H9 (cell line): Measurements from ENCODE around the gene DCAF4. TPM values are rescaled to one million over a fixed set of nuclear protein-coding genes. Genes with fewer than 3 reads are reported as not detected.

Source experiments
- DNase-seq: peaks from one replicate; pipeline ENCODE4 v3.0.0-alpha.2; 2017
- H2AFZ ChIP-seq: one replicate; pipeline ENCODE4 v1.6.1; 2013; ENCODE audit warnings: mild to moderate bottlenecking, low read length, control low read depth, moderate library complexity
- H2AK5ac ChIP-seq: 2 replicates; pipeline ENCODE4 v1.6.1; 2013; ENCODE audit warnings: low read length, control low read depth, mixed read lengths; ENCODE audit not compliant: insufficient read length
- H2BK120ac ChIP-seq: one replicate; pipeline ENCODE4 v1.6.1; 2013; ENCODE audit warnings: low read depth, mild to moderate bottlenecking, low read length, control low read depth, inconsistent platforms; ENCODE audit not compliant: poor library complexity, severe bottlenecking
- H2BK12ac ChIP-seq: 2 replicates; pipeline ENCODE4 v1.6.1; 2013; ENCODE audit warnings: low read length, control low read depth, mixed read lengths, low read depth; ENCODE audit not compliant: insufficient read length
- H2BK15ac ChIP-seq: 2 replicates; pipeline ENCODE4 v1.6.1; 2013; ENCODE audit warnings: low read depth, low read length, control low read depth
- H2BK20ac ChIP-seq: one replicate; pipeline ENCODE4 v1.6.1; 2013; ENCODE audit warnings: low read depth, mild to moderate bottlenecking, low read length, control low read depth, inconsistent platforms; ENCODE audit not compliant: poor library complexity, severe bottlenecking
- H2BK5ac ChIP-seq: 2 replicates; pipeline ENCODE4 v1.6.1; 2013; ENCODE audit warnings: low read length, control low read depth, mixed read lengths; ENCODE audit not compliant: insufficient read length
- H3K14ac ChIP-seq: 2 replicates; pipeline ENCODE4 v1.6.1; 2013; ENCODE audit warnings: low read length, control low read depth; ENCODE audit not compliant: insufficient read depth
- H3K18ac ChIP-seq: 2 replicates; pipeline ENCODE4 v1.6.1; 2013; ENCODE audit warnings: low read depth, mild to moderate bottlenecking, mixed read lengths, low read length, control low read depth; ENCODE audit not compliant: insufficient read length
- H3K23ac ChIP-seq: 2 replicates; pipeline ENCODE4 v1.6.1; 2013; ENCODE audit warnings: low read length, control low read depth, mixed read lengths, low read depth; ENCODE audit not compliant: insufficient read length
- H3K23me2 ChIP-seq: 2 replicates; pipeline ENCODE4 v1.6.1; 2013; ENCODE audit warnings: low read depth, mild to moderate bottlenecking, mixed read lengths, low read length, control low read depth; ENCODE audit not compliant: insufficient read length, poor library complexity, severe bottlenecking
- H3K27ac ChIP-seq: 2 replicates; pipeline ENCODE4 v1.5.1; 2013; ENCODE audit warnings: low read length, control low read depth, mixed read lengths, low read depth; ENCODE audit not compliant: insufficient read length
- H3K27me3 ChIP-seq: 2 replicates; pipeline ENCODE4 v1.6.1; 2013; ENCODE audit warnings: low read length, control low read depth, inconsistent platforms; ENCODE audit not compliant: insufficient read depth
- H3K4ac ChIP-seq: 2 replicates; pipeline ENCODE4 v1.6.1; 2013; ENCODE audit warnings: low read depth, mild to moderate bottlenecking, control low read depth, inconsistent platforms, low read length, moderate library complexity
- H3K4me1 ChIP-seq: 2 replicates; pipeline ENCODE4 v1.6.1; 2013; ENCODE audit warnings: low read length, control low read depth, inconsistent platforms; ENCODE audit not compliant: insufficient read depth
- H3K4me2 ChIP-seq: 2 replicates; pipeline ENCODE4 v1.6.1; 2013; ENCODE audit warnings: low read length, control low read depth, mixed read lengths; ENCODE audit not compliant: insufficient read length, insufficient read depth
- H3K56ac ChIP-seq: 2 replicates; pipeline ENCODE4 v1.6.1; 2013; ENCODE audit warnings: low read depth, mild to moderate bottlenecking, mixed read lengths, low read length, control low read depth; ENCODE audit not compliant: insufficient read length
- H3K79me1 ChIP-seq: 2 replicates; pipeline ENCODE4 v1.6.1; 2013; ENCODE audit warnings: low read depth, mild to moderate bottlenecking, moderate library complexity, low read length, control low read depth, inconsistent platforms; ENCODE audit not compliant: insufficient read depth, poor library complexity, severe bottlenecking
- H3K79me2 ChIP-seq: 2 replicates; pipeline ENCODE4 v1.6.1; 2013; ENCODE audit warnings: low read length, control low read depth, inconsistent platforms; ENCODE audit not compliant: insufficient read depth
- H3K9ac ChIP-seq: 2 replicates; pipeline ENCODE4 v1.6.1; 2013; ENCODE audit warnings: low read length, control low read depth, mixed read lengths; ENCODE audit not compliant: insufficient read length; ENCODE audit errors: extremely low read depth
- H3K9me3 ChIP-seq: one replicate; pipeline ENCODE4 v1.6.1; 2013; ENCODE audit warnings: low read depth, low read length, inconsistent platforms; ENCODE audit not compliant: control insufficient read depth
- H3T11ph ChIP-seq: one replicate; pipeline ENCODE4 v1.6.1; 2013; ENCODE audit warnings: mild to moderate bottlenecking, low read length, control low read depth, inconsistent platforms
- H4K20me1 ChIP-seq: one replicate; pipeline ENCODE4 v1.6.1; 2013; ENCODE audit not compliant: control insufficient read depth, insufficient read length, insufficient read depth
- H4K5ac ChIP-seq: 2 replicates; pipeline ENCODE4 v1.6.1; 2013; ENCODE audit warnings: low read depth, mild to moderate bottlenecking, mixed read lengths, low read length, control low read depth; ENCODE audit not compliant: insufficient read length
- H4K8ac ChIP-seq: replicated peaks from 2 replicates; pipeline ENCODE4 v1.6.1; 2013; ENCODE audit warnings: low read length, control low read depth, mixed read lengths, low read depth; ENCODE audit not compliant: insufficient read length
- H4K91ac ChIP-seq: 2 replicates; pipeline ENCODE4 v1.6.1; 2013; ENCODE audit warnings: low read depth, mild to moderate bottlenecking, moderate library complexity, mixed read lengths, low read length, control low read depth; ENCODE audit not compliant: insufficient read length
- H3K27ac Mint-ChIP-seq, 3 experiments: 2 replicates in 2 of 3; 3 replicates in 1 of 3; pipeline ENCODE4 v1.8.0; 2020 to 2021; ENCODE audit warnings: mixed read lengths in 3 of 3, mild to moderate bottlenecking in 1 of 3, moderate library complexity in 1 of 3
- H3K27me3 Mint-ChIP-seq: 2 replicates; pipeline ENCODE4 v1.8.0; 2021; ENCODE audit warnings: low read depth, mild to moderate bottlenecking, moderate library complexity, mixed read lengths
- H3K36me3 Mint-ChIP-seq, 3 experiments: 2 replicates in 2 of 3; 3 replicates in 1 of 3; pipeline ENCODE4 v1.8.0; 2020 to 2021; ENCODE audit warnings: low read depth in 3 of 3, mixed read lengths in 3 of 3; ENCODE audit not compliant: insufficient read depth in 1 of 3
- H3K4me1 Mint-ChIP-seq, 2 experiments: 2 replicates each; pipeline ENCODE4 v1.8.0; 2020; ENCODE audit warnings: mixed read lengths in 2 of 2
- H3K4me3 Mint-ChIP-seq, 2 experiments: 2 replicates in 1 of 2; 3 replicates in 1 of 2; pipeline ENCODE4 v1.8.0; 2020 to 2021; ENCODE audit warnings: mild to moderate bottlenecking in 2 of 2, mixed read lengths in 2 of 2, moderate library complexity in 1 of 2
- H3K9me3 Mint-ChIP-seq, 2 experiments: 2 replicates in 1 of 2; 3 replicates in 1 of 2; pipeline ENCODE4 v1.8.0; 2020; ENCODE audit warnings: mild to moderate bottlenecking in 2 of 2, mixed read lengths in 2 of 2, moderate library complexity in 1 of 2
- WGBS: extraction: QIAGEN DNeasy Blood & Tissue Kit; methylation state at CpG from one replicate; pipeline ENCODE4 v1.1.7; 2013; ENCODE audit warnings: missing lambda C conversion rate, low lambda C conversion rate, mixed read lengths; ENCODE audit not compliant: insufficient read length; ENCODE audit errors: extremely low coverage; 5-methylcytosine and 5-hydroxymethylcytosine counted together
- total RNA-seq: library from RNA; stranded (reverse); gene quantifications from 2 replicates; pipeline ENCODE4 v1.2.1, GENCODE V29; 2021
- TF ChIP-seq, protein P1 (sequence below): fragments of 200-600 bp; sonication (generic); conservative IDR thresholded peaks from 3 replicates; pipeline ENCODE4 v1.8.0; 2021; ENCODE audit warnings: antibody characterized with exemption, mild to moderate bottlenecking

Gene DCAF4
- total RNA-seq, 1 experiment from 2014 or later: 32.0 TPM

GRCh38 chr14:72974661-72975060 is 48.4 kb downstream of the DCAF4 start:
- TF ChIP-seq, protein P1, sequence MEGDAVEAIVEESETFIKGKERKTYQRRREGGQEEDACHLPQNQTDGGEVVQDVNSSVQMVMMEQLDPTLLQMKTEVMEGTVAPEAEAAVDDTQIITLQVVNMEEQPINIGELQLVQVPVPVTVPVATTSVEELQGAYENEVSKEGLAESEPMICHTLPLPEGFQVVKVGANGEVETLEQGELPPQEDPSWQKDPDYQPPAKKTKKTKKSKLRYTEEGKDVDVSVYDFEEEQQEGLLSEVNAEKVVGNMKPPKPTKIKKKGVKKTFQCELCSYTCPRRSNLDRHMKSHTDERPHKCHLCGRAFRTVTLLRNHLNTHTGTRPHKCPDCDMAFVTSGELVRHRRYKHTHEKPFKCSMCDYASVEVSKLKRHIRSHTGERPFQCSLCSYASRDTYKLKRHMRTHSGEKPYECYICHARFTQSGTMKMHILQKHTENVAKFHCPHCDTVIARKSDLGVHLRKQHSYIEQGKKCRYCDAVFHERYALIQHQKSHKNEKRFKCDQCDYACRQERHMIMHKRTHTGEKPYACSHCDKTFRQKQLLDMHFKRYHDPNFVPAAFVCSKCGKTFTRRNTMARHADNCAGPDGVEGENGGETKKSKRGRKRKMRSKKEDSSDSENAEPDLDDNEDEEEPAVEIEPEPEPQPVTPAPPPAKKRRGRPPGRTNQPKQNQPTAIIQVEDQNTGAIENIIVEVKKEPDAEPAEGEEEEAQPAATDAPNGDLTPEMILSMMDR: no peak
- H3K36me3 Mint-ChIP-seq: peaks cover 0 to 42% (median 36%) of the 10 kb centered on the region in 3 experiments; a peak in 6 of 7 replicates
- no peaks in the 10 kb centered on the region for H3K9me3 Mint-ChIP-seq

More at GRCh38 chr14:72974661-72975060, 48.4 kb downstream of the DCAF4 start:
- WGBS: no CpG with 5 or more reads among the region's 12 CpGs
- no peak overlapping the region for H4K5ac ChIP-seq
- no peak overlapping the region for H3K14ac ChIP-seq
- Mint-ChIP-seq H3K4me1 (peaks cover 2 to 9% of the 10 kb centered on the region in 2 experiments), H3K27me3 (no peaks in the 10 kb centered on the region), H3K4me3 (no peak overlapping the region), H3K27ac (no peak overlapping the region; a peak in 1 of 7 replicates)
- no peak overlapping the region for H3K9ac ChIP-seq
- H2AFZ ChIP-seq: no peak overlapping the region
- H3K4me1 ChIP-seq: no peaks in the 10 kb centered on the region; the same call in 1 of the 2 replicates
- H3K79me2 ChIP-seq: no peaks in the 10 kb centered on the region
- H4K8ac ChIP-seq: no peak overlapping the region
- no peak overlapping the region for H2BK12ac ChIP-seq
- H3K23ac ChIP-seq: no peak overlapping the region
- H3K9me3 ChIP-seq: no peaks in the 10 kb centered on the region
- H3K4ac ChIP-seq: no peak overlapping the region
- H3K56ac ChIP-seq: no peak overlapping the region
- H3K27me3 ChIP-seq: no peaks in the 10 kb centered on the region
- H3K27ac ChIP-seq: no peak overlapping the region
- no peak overlapping the region for H2BK5ac ChIP-seq
- no peak overlapping the region for H3K18ac ChIP-seq
- no peaks in the 10 kb centered on the region for H3K23me2 ChIP-seq
- H4K91ac ChIP-seq: no peak overlapping the region
- no peak overlapping the region for H3T11ph ChIP-seq
- no peak overlapping the region for H2BK20ac ChIP-seq
- H2BK15ac ChIP-seq: no peak overlapping the region
- H3K79me1 ChIP-seq: no peaks in the 10 kb centered on the region
- H4K20me1 ChIP-seq: peaks cover 2% of the 10 kb centered on the region
- no peak overlapping the region for H3K4me2 ChIP-seq
- no peak overlapping the region for H2AK5ac ChIP-seq
- no peak for DNase-seq
- H2BK120ac ChIP-seq: no peak overlapping the region
